Measurements from ENCODE around the gene KLHL21.

Gene KLHL21

GRCh38 chr1:6599141-6599975 lies 3.3 kb downstream of the KLHL21 start:
- no peak for DNase-seq

- DNase-seq = no peak
Observed at GRCh38 chr1:6597777-6598131, 4.9 kb downstream of the KLHL21 start.

GRCh38 chr1:6596886-6597776 lies 5.5 kb downstream of the KLHL21 start:
- DNase-seq = no peak

GRCh38 chr1:6596351-6596750 lies 6.3 kb downstream of the KLHL21 start:
- no peak for DNase-seq

GRCh38 chr1:6594977-6595740 lies 7.5 kb downstream of the KLHL21 start:
- DNase-seq = no peak

GRCh38 chr1:6593810-6594209 lies 8.9 kb downstream of the KLHL21 start:
- DNase-seq = no peak

- DNase-seq = no peak
Observed at GRCh38 chr1:6592865-6593593, 9.6 kb downstream of the KLHL21 start.

GRCh38 chr1:6592441-6592840 lies 10.2 kb downstream of the KLHL21 start:
- no peak for DNase-seq

GRCh38 chr1:6591644-6592043 lies 11.0 kb downstream of the KLHL21 start:
- no peak for DNase-seq

- DNase-seq = no peak
Observed at GRCh38 chr1:6591222-6591621, 11.4 kb downstream of the KLHL21 start.

- DNase-seq = no peak
Observed at GRCh38 chr1:6590046-6590445, 12.6 kb downstream of the KLHL21 start.

- no peak for DNase-seq
Observed at GRCh38 chr1:6588893-6589520, 13.7 kb downstream of the KLHL21 start.

GRCh38 chr1:6588128-6588892 lies 14.4 kb downstream of the KLHL21 start:
- DNase-seq = no peak

GRCh38 chr1:6587261-6588005 lies 15.2 kb downstream of the KLHL21 start:
- DNase-seq = no peak

- no peak for DNase-seq
Observed at GRCh38 chr1:6586404-6586816, 16.3 kb downstream of the KLHL21 start.

- DNase-seq = no peak
Observed at GRCh38 chr1:6585841-6586240, 16.8 kb downstream of the KLHL21 start.

GRCh38 chr1:6585081-6585722 lies 17.5 kb downstream of the KLHL21 start:
- DNase-seq = no peak

- no peak for DNase-seq
Observed at GRCh38 chr1:6584126-6585080, 18.3 kb downstream of the KLHL21 start.

GRCh38 chr1:6582370-6582769 lies 20.3 kb downstream of the KLHL21 start:
- no peak for DNase-seq

Measured in NCI-H774 (cell line).